HCT116 (cell line): Measurements from ENCODE around the gene TLR2. TPM values are rescaled to one million over a fixed set of nuclear protein-coding genes. Genes with fewer than 3 reads are reported as not detected.

Source experiments
- ATAC-seq: fragments of 200-7000 bp; cut with Tn5 transposase; 2 replicates; pipeline ENCODE4 v1.9.1; 2020; ENCODE audit warnings: mild to moderate bottlenecking, moderate library complexity
- BruUV-seq: library from RNA; stranded (reverse); fragments of 400-500 nt; replicated peaks from 2 replicates; lab custom pipeline; 2021; lab: Mats Ljungman, UMichigan
- CTCF ChIA-PET: fragments of 300-600 bp; sonication (Branson Sonifier 250); formaldehyde crosslinking; loops from one replicate; lab custom pipeline; 2021; ENCODE audit warnings: antibody characterized with exemption; lab: Charles Lee
- POLR2A ChIA-PET: fragments of 300-600, 350-600 bp; sonication (Branson Sonifier 250); formaldehyde crosslinking; loops from one replicate; lab custom pipeline; 2021; ENCODE audit warnings: antibody characterized with exemption; lab: Charles Lee
- RAD21 ChIA-PET, 2 experiments: fragments of 300-600 bp; sonication (Branson Sonifier 250); formaldehyde crosslinking; loops; one replicate each; lab custom pipeline; 2023; ENCODE audit warnings: low total read pairs in 2 of 2; ENCODE audit not compliant: uncharacterized antibody in 2 of 2, unreplicated experiment in 2 of 2, low non-redundant PET in 1 of 2; lab: Charles Lee
- DNase-seq: peaks from one replicate; pipeline ENCODE4 v3.0.0-alpha.2; 2010; ENCODE audit warnings: low read depth, low spot score
- H2AFZ ChIP-seq: fragments of 200-600 bp; shearing (Covaris generic), sonication (generic); 2 replicates; pipeline ENCODE4 v1.6.1; 2017; ENCODE audit warnings: low read depth, mixed run types, mixed read lengths, antibody characterized with exemption, low read length; ENCODE audit not compliant: poor library complexity, severe bottlenecking
- H3K27ac ChIP-seq: 2 replicates; pipeline ENCODE4 v1.5.1; 2012; ENCODE audit warnings: low read depth, low read length
- H3K27me3 ChIP-seq: fragments of 200-600 bp; sonication (generic); 2 replicates; pipeline ENCODE4 v1.6.1; 2016; ENCODE audit warnings: mixed run types, low read length, mixed read lengths; ENCODE audit not compliant: insufficient read depth
- H3K36me3 ChIP-seq, 2 experiments: fragments of 200-500 bp in 1 of 2; fragments of 200-600 bp in 1 of 2; sonication (Bioruptor generic) in 1 of 2; sonication (generic) in 1 of 2; 2 replicates each; pipeline versions ENCODE4 v1.5.1 to v1.6.1; 2014 to 2016; ENCODE audit warnings: low read length in 2 of 2, inconsistent platforms in 1 of 2, mixed read lengths in 1 of 2, mixed run types in 1 of 2; ENCODE audit not compliant: insufficient read depth in 2 of 2, control insufficient read depth in 1 of 2
- H3K4me1 ChIP-seq, 2 experiments: fragments of 200-600 bp in 1 of 2; sonication (generic) in 1 of 2; 2 replicates each; pipeline versions ENCODE4 v1.5.1 to v1.6.1; 2012 to 2017; ENCODE audit warnings: low read length in 2 of 2, inconsistent platforms in 1 of 2, mild to moderate bottlenecking in 1 of 2, mixed read lengths in 1 of 2, mixed run types in 1 of 2, moderate library complexity in 1 of 2; ENCODE audit not compliant: insufficient read depth in 2 of 2, control insufficient read depth in 1 of 2
- H3K4me2 ChIP-seq: fragments of 200-600 bp; sonication (generic); 2 replicates; pipeline ENCODE4 v1.6.1; 2017; ENCODE audit warnings: mixed run types, low read length, mixed read lengths
- H3K4me3 ChIP-seq, 2 experiments: fragments of 200-600 bp in 1 of 2; sonication (generic) in 1 of 2; replicated peaks in 1 of 2; 2 replicates each; pipeline ENCODE4 v1.5.1; 2011 to 2016; ENCODE audit warnings: low read length in 2 of 2, control low read depth in 1 of 2, low read depth in 1 of 2, mild to moderate bottlenecking in 1 of 2, mixed read lengths in 1 of 2, mixed run types in 1 of 2
- H3K79me2 ChIP-seq: fragments of 200-600 bp; sonication (generic); 2 replicates; pipeline ENCODE4 v1.6.1; 2017; ENCODE audit warnings: mild to moderate bottlenecking, mixed run types, low read length, moderate library complexity, mixed read lengths; ENCODE audit not compliant: insufficient read depth
- H3K9ac ChIP-seq: fragments of 200-600 bp; sonication (generic); 2 replicates; pipeline ENCODE4 v1.6.1; 2016; ENCODE audit warnings: low read length, mixed read lengths
- H3K9me2 ChIP-seq: fragments of 200-600 bp; sonication (generic), shearing (Covaris generic); 2 replicates; pipeline ENCODE4 v1.6.1; 2017; ENCODE audit warnings: mixed run types, mild to moderate bottlenecking, moderate library complexity; ENCODE audit not compliant: insufficient read depth
- H3K9me3 ChIP-seq, 2 experiments: fragments of 200-500 bp in 1 of 2; fragments of 200-600 bp in 1 of 2; sonication (Bioruptor generic) in 1 of 2; sonication (generic) in 1 of 2; 2 replicates each; pipeline ENCODE4 v1.6.1; 2014 to 2017; ENCODE audit warnings: low read length in 2 of 2, mixed read lengths in 2 of 2, inconsistent platforms in 1 of 2, low read depth in 1 of 2, mild to moderate bottlenecking in 1 of 2, mixed run types in 1 of 2, moderate library complexity in 1 of 2; ENCODE audit not compliant: control insufficient read depth in 1 of 2, insufficient read depth in 1 of 2
- H4K20me1 ChIP-seq: fragments of 200-600 bp; sonication (generic), shearing (Covaris generic); 2 replicates; pipeline ENCODE4 v1.6.1; 2017; ENCODE audit warnings: mixed run types, mild to moderate bottlenecking, moderate library complexity; ENCODE audit not compliant: insufficient read depth
- CBX3 ChIP-seq: IDR thresholded peaks from 2 replicates; pipeline ENCODE4 v1.6.1; 2012; ENCODE audit warnings: low read depth
- EGR1 ChIP-seq: IDR thresholded peaks from 2 replicates; pipeline ENCODE4 v1.6.1; 2012; ENCODE audit warnings: low read depth
- ELF1 ChIP-seq: IDR thresholded peaks from 2 replicates; pipeline ENCODE4 v1.6.1; 2012; ENCODE audit warnings: low read depth, borderline replicate concordance
- EZH2phosphoT487 ChIP-seq: fragments of 200-600 bp; IDR thresholded peaks from 2 replicates; pipeline ENCODE4 v1.6.1; 2018; ENCODE audit warnings: antibody characterized with exemption, borderline replicate concordance
- FOSL1 ChIP-seq: IDR thresholded peaks from 2 replicates; pipeline ENCODE4 v1.6.1; 2012; ENCODE audit warnings: low read depth
- JUND ChIP-seq: IDR thresholded peaks from 2 replicates; pipeline ENCODE4 v1.6.1; 2012
- POLR2AphosphoS5 ChIP-seq: IDR thresholded peaks from 2 replicates; pipeline ENCODE4 v1.6.1; 2011; ENCODE audit warnings: mild to moderate bottlenecking, low read depth, low read length, moderate library complexity
- SIN3A ChIP-seq: IDR thresholded peaks from 2 replicates; pipeline ENCODE4 v1.6.1; 2012; ENCODE audit warnings: low read depth
- SP1 ChIP-seq: IDR thresholded peaks from 2 replicates; pipeline ENCODE4 v1.6.1; 2012; ENCODE audit warnings: low read depth
- ZFX ChIP-seq: fragments of 450-650 bp; IDR thresholded peaks from 2 replicates; pipeline ENCODE4 v1.6.1; 2017
- intact Hi-C: fragments of 100-400 bp; cut with micrococcal nuclease; formaldehyde crosslinking; loops from 2 replicates; pipeline ENCODE4 v1.10.0; 2022
- total RNA-seq: library from RNA; stranded (reverse); gene quantifications from one replicate; pipeline ENCODE4 v1.2.1, GENCODE V29; 2021; ENCODE audit not compliant: unreplicated experiment
- TF ChIP-seq, protein P1 (sequence below): IDR thresholded peaks from 2 replicates; pipeline ENCODE4 v1.6.1; 2012; ENCODE audit warnings: low read depth
- TF ChIP-seq, protein P2 (sequence below): IDR thresholded peaks from 2 replicates; pipeline ENCODE4 v1.6.1; 2012
- TF ChIP-seq, protein P3 (sequence below), 3 experiments: fragments of 200-600 bp in 1 of 3; sonication (generic) in 1 of 3; IDR thresholded peaks in 2 of 3; conservative IDR thresholded peaks in 1 of 3; 2 replicates each; pipeline ENCODE4 v1.5.1; 2012 to 2017; ENCODE audit warnings: low read depth in 2 of 3, low read length in 2 of 3, antibody characterized with exemption in 1 of 3, borderline replicate concordance in 1 of 3, control low read depth in 1 of 3, mild to moderate bottlenecking in 1 of 3, mixed read lengths in 1 of 3, mixed run types in 1 of 3, moderate library complexity in 1 of 3; ENCODE audit not compliant: insufficient read depth in 1 of 3

TLR2 gene
- total RNA-seq, 1 experiment from 2014 or later, result 0.12 TPM

DNA sequence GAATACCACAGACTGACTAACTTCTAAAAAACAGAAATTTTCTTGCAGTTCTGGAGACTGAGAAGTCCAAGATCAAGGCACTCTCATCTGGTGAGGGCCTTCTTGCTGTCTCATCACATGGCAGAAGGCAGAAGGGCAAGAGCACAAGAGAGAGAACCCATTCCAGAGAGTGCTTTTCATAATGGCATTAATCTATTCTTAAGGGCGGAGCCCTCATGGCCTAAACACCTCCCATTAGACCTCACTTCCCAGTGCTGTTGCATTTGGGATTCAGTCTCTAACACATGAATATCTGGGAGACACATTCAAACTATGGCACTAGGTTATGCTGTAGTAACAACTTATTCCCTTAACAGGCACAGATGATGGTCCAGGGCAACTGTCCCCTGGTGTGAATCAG lies 37.1 kb upstream of the TLR2 start:
- BruUV-seq, result no TSS peak
- TF ChIP-seq SP1 (no peak), CBX3 (no peak), ZFX (no peak), JUND (no peak), EZH2phosphoT487 (no peak), FOSL1 (no peak), EGR1 (no peak), SIN3A (no peak), ELF1 (no peak), POLR2AphosphoS5 (no peak)
- TF ChIP-seq, protein P1, sequence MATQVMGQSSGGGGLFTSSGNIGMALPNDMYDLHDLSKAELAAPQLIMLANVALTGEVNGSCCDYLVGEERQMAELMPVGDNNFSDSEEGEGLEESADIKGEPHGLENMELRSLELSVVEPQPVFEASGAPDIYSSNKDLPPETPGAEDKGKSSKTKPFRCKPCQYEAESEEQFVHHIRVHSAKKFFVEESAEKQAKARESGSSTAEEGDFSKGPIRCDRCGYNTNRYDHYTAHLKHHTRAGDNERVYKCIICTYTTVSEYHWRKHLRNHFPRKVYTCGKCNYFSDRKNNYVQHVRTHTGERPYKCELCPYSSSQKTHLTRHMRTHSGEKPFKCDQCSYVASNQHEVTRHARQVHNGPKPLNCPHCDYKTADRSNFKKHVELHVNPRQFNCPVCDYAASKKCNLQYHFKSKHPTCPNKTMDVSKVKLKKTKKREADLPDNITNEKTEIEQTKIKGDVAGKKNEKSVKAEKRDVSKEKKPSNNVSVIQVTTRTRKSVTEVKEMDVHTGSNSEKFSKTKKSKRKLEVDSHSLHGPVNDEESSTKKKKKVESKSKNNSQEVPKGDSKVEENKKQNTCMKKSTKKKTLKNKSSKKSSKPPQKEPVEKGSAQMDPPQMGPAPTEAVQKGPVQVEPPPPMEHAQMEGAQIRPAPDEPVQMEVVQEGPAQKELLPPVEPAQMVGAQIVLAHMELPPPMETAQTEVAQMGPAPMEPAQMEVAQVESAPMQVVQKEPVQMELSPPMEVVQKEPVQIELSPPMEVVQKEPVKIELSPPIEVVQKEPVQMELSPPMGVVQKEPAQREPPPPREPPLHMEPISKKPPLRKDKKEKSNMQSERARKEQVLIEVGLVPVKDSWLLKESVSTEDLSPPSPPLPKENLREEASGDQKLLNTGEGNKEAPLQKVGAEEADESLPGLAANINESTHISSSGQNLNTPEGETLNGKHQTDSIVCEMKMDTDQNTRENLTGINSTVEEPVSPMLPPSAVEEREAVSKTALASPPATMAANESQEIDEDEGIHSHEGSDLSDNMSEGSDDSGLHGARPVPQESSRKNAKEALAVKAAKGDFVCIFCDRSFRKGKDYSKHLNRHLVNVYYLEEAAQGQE, result no peak
- TF ChIP-seq, protein P2, sequence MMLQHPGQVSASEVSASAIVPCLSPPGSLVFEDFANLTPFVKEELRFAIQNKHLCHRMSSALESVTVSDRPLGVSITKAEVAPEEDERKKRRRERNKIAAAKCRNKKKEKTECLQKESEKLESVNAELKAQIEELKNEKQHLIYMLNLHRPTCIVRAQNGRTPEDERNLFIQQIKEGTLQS, result no peak
- TF ChIP-seq, protein P3, sequence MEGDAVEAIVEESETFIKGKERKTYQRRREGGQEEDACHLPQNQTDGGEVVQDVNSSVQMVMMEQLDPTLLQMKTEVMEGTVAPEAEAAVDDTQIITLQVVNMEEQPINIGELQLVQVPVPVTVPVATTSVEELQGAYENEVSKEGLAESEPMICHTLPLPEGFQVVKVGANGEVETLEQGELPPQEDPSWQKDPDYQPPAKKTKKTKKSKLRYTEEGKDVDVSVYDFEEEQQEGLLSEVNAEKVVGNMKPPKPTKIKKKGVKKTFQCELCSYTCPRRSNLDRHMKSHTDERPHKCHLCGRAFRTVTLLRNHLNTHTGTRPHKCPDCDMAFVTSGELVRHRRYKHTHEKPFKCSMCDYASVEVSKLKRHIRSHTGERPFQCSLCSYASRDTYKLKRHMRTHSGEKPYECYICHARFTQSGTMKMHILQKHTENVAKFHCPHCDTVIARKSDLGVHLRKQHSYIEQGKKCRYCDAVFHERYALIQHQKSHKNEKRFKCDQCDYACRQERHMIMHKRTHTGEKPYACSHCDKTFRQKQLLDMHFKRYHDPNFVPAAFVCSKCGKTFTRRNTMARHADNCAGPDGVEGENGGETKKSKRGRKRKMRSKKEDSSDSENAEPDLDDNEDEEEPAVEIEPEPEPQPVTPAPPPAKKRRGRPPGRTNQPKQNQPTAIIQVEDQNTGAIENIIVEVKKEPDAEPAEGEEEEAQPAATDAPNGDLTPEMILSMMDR (IDR thresholded peaks at IDR 0.05 in 2 of 3, conservative IDR thresholded peaks at IDR 0.05 in 1 of 3; ENCODE audit: borderline replicate concordance in 1 of 3, insufficient read depth in 1 of 3, low read depth in 2 of 3, low read length in 2 of 3), result no peak
- H3K4me3 ChIP-seq, result no peak overlapping the region

More for the DNA sequence above, 37.1 kb upstream of the TLR2 start:
- ChIA-PET POLR2A (no interaction called here), CTCF (interaction anchor here (1.5 kb wide), 1 partner anchor 301 kb away, joined by 3 read pairs; no protein-coding TSS in a partner anchor), RAD21 (no interaction called here)
- H3K9me3 ChIP-seq, result no peaks in the 10 kb centered on the region
- 0 out of 4 replicates have a peak, but pooled peaks cover 0 to 5% of the 10 kb centered on the region in 2 experiments for H3K4me1 ChIP-seq
- no peaks in the 10 kb centered on the region for H3K36me3 ChIP-seq
- ATAC-seq (no peak), DNase-seq (no peak)
- H2AFZ ChIP-seq, result no peak overlapping the region
- H3K27me3 ChIP-seq, result no peaks in the 10 kb centered on the region
- H3K9ac ChIP-seq, result no peak overlapping the region
- no peaks in the 10 kb centered on the region for H3K9me2 ChIP-seq
- intact Hi-C loops, result no loop called here
- H4K20me1 ChIP-seq, result no peaks in the 10 kb centered on the region
- H3K4me2 ChIP-seq, result no peak overlapping the region
- H3K27ac ChIP-seq, result no peak overlapping the region
- no peaks in the 10 kb centered on the region for H3K79me2 ChIP-seq
